Right cardiac atrium (tissue), 5 donors: Measurements from ENCODE around the gene PRELID1. TPM values are rescaled to one million over a fixed set of nuclear protein-coding genes. Genes with fewer than 3 reads are reported as not detected.
A peak's percentile ranks its signal among the peaks of the same experiment; 100 is the strongest.

Experiments
- ATAC-seq, 2 donors: fragments of 200-7000 bp; cut with Tn5 transposase; one replicate each; pipeline versions ENCODE4 v1.8.0 to v1.9.1; 2020; ENCODE audit warnings: moderate library complexity in 2 of 2, mild to moderate bottlenecking in 1 of 2
- DNase-seq, 3 donors: peaks; one replicate each; pipeline ENCODE4 v3.0.0-alpha.2; 2020
- H3K27ac ChIP-seq: one replicate; pipeline ENCODE4 v1.5.1; 2013; ENCODE audit warnings: mild to moderate bottlenecking, low read length, control low read depth, moderate library complexity
- H3K27me3 ChIP-seq: one replicate; pipeline ENCODE4 v1.6.1; 2013; ENCODE audit not compliant: control insufficient read depth, insufficient read depth
- H3K4me1 ChIP-seq: one replicate; pipeline ENCODE4 v1.6.1; 2013; ENCODE audit warnings: low read length; ENCODE audit not compliant: control insufficient read depth, insufficient read depth
- H3K4me3 ChIP-seq: one replicate; pipeline ENCODE4 v1.5.1; 2013; ENCODE audit warnings: low read length, control low read depth
- H3K9me3 ChIP-seq: one replicate; pipeline ENCODE4 v1.6.1; 2013; ENCODE audit warnings: low read length; ENCODE audit not compliant: control insufficient read depth
- WGBS: extraction: QIAGEN DNeasy Blood & Tissue Kit; methylation state at CpG from one replicate; pipeline ENCODE4 v1.1.7; 2013; 5-methylcytosine and 5-hydroxymethylcytosine counted together
- intact Hi-C, 4 donors: fragments of 100-400 bp; cut with DNase I; formaldehyde crosslinking; loops; one replicate each; pipeline versions ENCODE4 v1.11.0 to v1.14.0; 2022 to 2023
- polyA plus RNA-seq: library from polyadenylated mRNA; stranded (reverse); fragments of 200-250 nt; gene quantifications from one replicate; pipeline ENCODE4 v1.2.3, GENCODE V29; 2013
- total RNA-seq, 4 donors: library from RNA; stranded (reverse); fragmentation: NEBNext Ultra II Directional; extraction: Animal tissue kit (Norgen Biotek cat#: 25700); gene quantifications; one replicate each; pipeline ENCODE4 v1.2.1, GENCODE V29; 2021
- donor health status: healthy with polysubstance abuse.
- donor health status: DM: no; HTN: yes; CAD: no.
- donor health status: DM: no; HTN: no; CAD: no.
- donor health status: DM: no; HTN: yes; CAD: no; lungs with severe emphysema.
- donor health status: DM: yes; HTN: yes; CAD: no.

The PRELID1 gene
- total and polyA plus RNA-seq, 5 donors: 40.4 to 55.7 (median 44.1) TPM

DNA sequence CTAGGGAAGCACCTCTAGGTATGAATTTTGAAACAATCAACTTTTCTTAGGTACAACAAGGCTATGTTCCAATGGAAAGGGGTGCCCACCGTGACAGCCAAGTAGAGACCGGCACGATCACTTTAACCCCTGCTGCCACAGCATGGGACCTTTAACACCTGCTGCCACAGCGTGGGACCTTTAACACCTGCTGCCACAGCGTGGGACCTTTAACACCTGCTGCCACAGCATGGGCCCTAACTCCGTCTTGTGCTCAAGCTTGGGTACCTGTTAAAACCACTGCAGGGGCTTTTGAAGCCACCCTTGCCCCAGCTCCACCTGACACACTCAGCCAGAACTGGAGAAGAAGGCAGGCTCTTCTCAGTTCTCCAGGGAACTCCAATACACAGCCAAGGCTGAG is 26.3 kb downstream of the PRELID1 start:
- Histone ChIP-seq H3K4me3 (no peak overlapping the region), H3K9me3 (no peaks in the 10 kb centered on the region), H3K4me1 (no peaks in the 10 kb centered on the region), H3K27ac (no peak overlapping the region), H3K27me3 (no peaks in the 10 kb centered on the region)
- intact Hi-C loops: no loop called here
- WGBS: 86% methylated on average over 6 of the region's 6 CpGs
- ATAC-seq (no peak), DNase-seq (peak in 1 of 3 donors; percentile 32)

DNA sequence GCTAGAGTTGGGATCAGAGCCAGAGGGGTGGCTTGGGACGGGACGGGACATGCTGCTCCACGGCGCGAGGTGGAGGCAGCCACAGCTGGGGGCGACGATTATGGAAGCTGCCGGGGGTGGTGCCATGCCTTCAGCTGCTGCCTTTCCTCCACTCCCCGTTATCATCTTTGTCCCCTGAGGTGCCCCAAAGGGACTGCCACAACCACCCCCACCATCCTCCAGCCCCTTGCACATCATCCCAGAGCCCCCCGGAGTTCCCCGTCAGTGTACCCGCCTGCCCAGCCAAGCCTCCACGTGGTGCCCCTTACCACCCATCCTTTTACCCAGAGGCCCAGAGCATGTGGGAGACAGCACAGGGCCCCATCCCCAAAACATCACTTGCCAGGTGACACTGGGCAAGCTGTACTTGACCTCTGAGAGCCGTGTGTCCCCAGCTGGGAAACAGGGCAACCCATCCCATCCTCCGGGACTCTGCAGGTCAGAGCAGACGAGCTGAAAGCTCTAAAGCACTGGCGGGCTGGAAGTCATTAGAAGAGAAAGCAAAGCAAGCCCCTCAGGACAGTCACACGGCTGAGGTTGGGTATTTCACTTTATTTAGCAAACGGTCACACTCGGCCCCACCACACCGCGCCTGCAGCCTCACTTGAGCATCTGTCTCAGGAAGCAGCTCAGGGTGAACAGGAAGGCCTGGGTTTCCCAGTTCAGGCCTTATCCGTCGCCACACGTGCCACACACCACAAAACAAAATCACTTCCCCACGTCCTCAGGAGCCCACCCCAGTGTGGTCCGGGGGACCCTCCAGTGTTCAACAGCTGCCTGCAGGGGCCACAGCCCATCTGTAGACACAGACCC is 27.6 kb downstream of the PRELID1 start:
- H3K9me3 ChIP-seq: no peaks in the 10 kb centered on the region
- H3K27me3 ChIP-seq: no peaks in the 10 kb centered on the region
- no peak overlapping the region for H3K4me3 ChIP-seq
- ATAC-seq (no peak), DNase-seq (peak in 1 of 3 donors; percentile 57)
- no peak overlapping the region for H3K27ac ChIP-seq
- intact Hi-C loops: no loop called here
- WGBS: 77% methylated on average over 27 of the region's 27 CpGs
- H3K4me1 ChIP-seq: no peaks in the 10 kb centered on the region

DNA sequence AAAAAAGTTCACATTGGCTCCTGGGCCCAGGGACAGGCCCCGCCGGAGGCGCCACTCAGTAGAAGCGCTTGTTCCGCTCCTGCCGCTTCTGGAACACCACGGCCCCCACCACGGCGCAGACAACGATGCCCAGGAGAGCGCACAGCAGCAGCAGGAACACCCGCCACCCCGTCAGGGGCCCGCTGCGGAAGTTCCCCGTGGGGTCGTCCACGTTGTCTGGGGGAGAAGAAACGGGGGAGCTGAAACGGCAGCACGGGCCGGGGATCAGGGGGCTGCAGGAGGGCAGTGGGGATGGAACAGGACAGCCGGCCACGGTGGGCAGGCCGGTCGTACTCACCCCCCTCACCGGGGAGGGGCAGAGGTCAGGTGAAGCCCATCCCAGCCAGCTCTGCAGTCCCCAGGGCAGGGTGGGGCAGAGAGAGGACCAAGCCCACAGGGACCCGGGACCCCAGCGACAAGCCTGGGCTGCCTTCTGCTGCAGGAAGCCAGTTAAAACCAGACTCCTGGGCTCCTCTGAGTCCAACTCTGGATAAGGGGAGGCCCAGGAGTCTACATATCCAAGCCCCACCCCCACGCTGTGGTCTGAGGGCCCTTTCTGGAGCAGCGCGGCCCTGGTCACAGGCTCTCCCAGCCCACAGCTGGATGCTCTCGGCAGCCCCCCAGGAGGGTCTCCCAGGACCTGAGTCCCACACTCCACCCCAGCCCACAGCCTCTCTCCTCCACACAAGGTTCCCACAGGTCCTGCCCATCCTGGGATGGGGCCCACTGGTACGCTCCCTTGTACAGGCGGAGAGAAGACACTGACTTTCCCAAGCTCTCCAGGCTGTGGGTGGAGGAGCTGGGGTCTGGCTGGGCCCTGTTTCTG is 28.7 kb downstream of the PRELID1 start:
- Histone ChIP-seq H3K27me3 (no peaks in the 10 kb centered on the region), H3K4me1 (no peaks in the 10 kb centered on the region), H3K4me3 (no peak overlapping the region), H3K27ac (no peak overlapping the region), H3K9me3 (no peaks in the 10 kb centered on the region)
- intact Hi-C loops: no loop called here
- ATAC-seq: no peak
- 90% methylated on average over 35 of the region's 35 CpGs for WGBS
- peak in 1 of 3 donors; percentile 66 for DNase-seq

DNA sequence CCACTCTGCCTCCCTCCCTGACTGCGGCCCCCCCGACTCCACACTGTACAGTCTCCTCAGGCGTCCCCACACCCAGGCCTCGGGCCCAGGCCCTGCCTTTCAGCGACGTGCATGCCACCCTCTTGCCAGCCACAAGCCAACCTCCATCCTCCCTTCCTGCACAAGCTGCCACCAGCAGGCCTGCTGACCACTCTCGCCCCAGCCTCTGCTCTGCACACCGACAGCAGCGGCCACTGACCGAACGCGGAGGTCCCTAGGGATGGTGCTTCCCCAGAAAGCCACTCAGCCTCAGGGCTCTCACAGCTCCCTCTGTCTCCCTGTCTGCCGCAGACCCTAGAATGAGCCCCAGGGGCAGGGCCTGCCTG is 29.3 kb downstream of the PRELID1 start:
- Histone ChIP-seq H3K9me3 (no peaks in the 10 kb centered on the region), H3K27ac (no peak overlapping the region), H3K27me3 (no peaks in the 10 kb centered on the region), H3K4me1 (no peaks in the 10 kb centered on the region), H3K4me3 (no peak overlapping the region)
- ATAC-seq (no peak), DNase-seq (no peak)
- intact Hi-C loops: no loop called here
- 88% methylated on average over 13 of the region's 13 CpGs for WGBS

DNA sequence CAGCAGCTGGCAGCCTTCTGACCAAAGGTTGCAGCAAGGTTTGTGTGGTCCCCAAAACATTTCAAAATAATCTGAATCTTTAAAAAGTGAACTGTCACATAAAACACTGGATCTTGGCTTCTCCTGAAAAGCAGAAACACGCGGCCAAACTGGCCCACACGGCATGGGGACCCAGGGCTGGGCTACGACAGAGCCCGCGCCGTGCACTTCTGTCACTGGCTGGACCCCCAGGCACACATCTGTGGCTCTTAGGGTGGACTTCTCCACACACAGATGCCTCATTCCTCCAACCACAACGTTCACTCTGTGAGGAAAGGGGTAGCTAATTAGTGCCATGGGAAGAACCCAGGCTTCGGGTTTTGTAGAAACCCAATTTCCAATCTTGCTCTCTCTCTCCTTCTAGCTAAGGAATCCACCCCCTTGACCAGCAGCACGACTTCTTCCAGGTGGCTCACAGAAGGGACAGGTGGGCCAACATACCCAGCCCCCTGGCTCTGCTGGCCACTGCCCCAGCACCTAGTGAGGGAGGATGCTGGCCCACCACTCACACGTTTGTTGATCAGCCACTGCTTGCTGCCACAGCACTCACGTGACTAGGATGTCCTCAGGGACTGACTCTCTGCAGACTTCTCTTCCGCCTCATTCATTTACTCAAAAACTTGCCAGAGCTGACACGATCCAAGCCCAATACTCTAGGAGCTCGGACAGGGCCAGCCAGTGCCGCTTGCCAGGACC is 30.0 kb downstream of the PRELID1 start:
- Histone ChIP-seq H3K9me3 (no peaks in the 10 kb centered on the region), H3K27me3 (no peaks in the 10 kb centered on the region), H3K27ac (no peak overlapping the region), H3K4me3 (no peak overlapping the region), H3K4me1 (no peaks in the 10 kb centered on the region)
- WGBS: 88% methylated on average over 16 of the region's 16 CpGs
- intact Hi-C loops: no loop called here
- no peak for ATAC-seq
- DNase-seq: peak in 1 of 3 donors; percentile 31

DNA sequence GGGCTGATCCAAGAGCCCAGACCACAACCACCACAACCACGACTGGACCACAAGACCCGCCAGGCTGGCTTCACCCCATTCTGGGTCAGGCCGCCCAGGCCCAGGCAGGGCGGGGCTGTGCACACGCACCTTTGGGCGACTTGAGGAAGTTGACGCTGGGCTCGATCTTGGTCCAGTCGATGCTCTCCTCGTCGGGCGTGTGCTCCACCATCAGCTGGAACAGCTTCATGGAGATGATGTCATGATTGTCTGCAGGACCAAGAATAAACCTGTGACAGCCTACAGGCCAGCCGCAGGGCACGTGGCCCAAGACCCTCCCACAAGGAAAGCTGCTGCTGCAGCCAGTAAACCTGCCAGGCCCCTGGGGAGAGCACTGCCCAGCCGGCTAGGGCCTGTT is 30.6 kb downstream of the PRELID1 start:
- DNase-seq (peak in 1 of 3 donors; percentile 45), ATAC-seq (no peak)
- Histone ChIP-seq H3K9me3 (no peaks in the 10 kb centered on the region), H3K27me3 (no peaks in the 10 kb centered on the region), H3K4me3 (no peak overlapping the region), H3K4me1 (no peaks in the 10 kb centered on the region), H3K27ac (no peak overlapping the region)
- 82% methylated on average over 15 of the region's 15 CpGs for WGBS
- intact Hi-C loops: no loop called here

DNA sequence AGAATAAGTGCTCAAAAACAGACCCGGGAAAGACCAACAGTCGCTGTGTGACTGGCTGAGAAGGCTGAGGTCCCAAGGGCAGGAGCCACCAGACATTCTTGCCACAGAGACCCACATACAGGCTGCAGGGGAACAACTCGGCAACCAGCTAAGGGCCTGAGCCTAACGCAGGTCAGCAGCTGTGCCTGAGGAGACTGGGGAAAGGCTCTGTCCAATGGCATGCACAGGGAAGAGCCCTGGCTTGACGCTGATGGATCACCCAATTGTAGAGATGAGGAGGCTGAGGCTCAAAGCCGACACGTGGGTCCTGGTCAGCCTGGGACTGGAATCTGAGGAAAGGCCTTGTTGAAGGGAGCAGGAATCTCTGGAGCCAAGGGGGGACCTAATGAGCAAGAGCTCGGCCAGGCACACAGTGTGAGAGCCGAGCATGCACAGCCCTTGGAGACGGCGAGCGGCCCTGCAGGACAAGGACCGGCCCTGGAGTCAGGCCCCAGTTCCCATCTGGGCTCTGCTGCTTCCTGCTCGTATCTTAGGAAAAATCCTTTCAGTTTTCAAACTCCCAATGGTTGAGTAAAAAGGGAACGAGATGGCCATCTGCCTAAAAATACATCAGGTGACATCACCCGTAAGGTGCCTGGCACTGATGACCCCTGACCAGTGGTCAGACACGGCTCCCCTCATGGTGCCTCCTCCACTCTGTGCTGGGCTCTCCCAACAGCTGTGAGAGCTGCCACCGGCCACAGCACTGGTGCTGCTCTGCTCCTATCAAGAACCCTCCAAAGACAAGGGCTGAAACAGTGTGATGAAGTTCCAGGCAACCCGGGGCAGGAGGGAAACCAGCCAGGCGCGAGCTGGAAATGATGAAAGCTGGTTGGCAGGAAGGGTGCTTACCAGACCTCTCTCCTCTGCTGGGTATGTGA is 31.4 kb downstream of the PRELID1 start:
- WGBS: 79% methylated on average over 21 of the region's 21 CpGs
- ATAC-seq: peak; percentile 44 to 60
- no peaks in the 10 kb centered on the region for H3K9me3 ChIP-seq
- intact Hi-C loops: no loop called here
- H3K27me3 ChIP-seq: no peaks in the 10 kb centered on the region
- no peak overlapping the region for H3K27ac ChIP-seq
- DNase-seq: peak in 2 of 3 donors; percentile 69 to 71
- H3K4me3 ChIP-seq: no peak overlapping the region
- no peaks in the 10 kb centered on the region for H3K4me1 ChIP-seq

DNA sequence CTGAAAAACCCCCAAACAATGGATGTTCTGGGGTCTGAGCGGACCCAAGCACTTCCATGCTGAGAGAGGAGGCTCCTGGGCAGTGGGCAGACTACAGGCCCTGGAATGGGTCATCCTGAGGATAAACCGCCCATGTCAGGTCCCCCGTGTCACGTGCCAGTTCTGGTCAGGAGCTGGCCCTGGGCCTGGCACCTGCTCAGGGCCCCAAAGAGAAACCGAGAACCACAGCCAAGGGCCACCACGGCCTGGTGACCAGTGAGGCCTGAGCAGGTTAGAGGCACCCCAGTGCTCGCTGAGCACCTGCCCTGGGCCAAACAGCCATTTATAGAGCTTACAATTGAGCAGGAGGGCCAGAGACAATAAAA is 32.1 kb downstream of the PRELID1 start:
- H3K27me3 ChIP-seq: no peaks in the 10 kb centered on the region
- no peaks in the 10 kb centered on the region for H3K4me1 ChIP-seq
- ATAC-seq (peak; percentile 3 to 10), DNase-seq (peak in 1 of 3 donors; percentile 60)
- H3K4me3 ChIP-seq: no peak overlapping the region
- 74% methylated on average over 7 of the region's 7 CpGs for WGBS
- H3K27ac ChIP-seq: no peak overlapping the region
- no peaks in the 10 kb centered on the region for H3K9me3 ChIP-seq
- intact Hi-C loops: no loop called here

DNA sequence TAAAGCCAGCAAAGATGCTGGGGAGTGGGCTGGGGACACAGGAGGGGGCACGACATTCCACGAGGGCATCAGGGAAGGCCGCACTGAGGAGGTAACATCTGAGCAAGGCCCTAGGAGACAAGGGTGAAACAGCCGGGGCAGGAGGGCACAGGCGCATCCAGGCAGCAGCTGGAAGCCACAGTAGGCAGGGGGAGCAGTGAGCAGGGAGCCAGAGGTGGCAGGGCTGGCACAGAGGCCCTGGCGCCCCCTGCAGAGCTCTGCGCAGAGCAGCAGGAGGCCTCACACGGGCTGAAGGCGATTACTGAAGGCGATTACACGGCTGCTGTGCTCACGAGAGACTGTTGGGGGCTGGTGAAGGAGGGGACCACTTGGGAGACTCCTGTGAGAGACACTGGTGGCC is 32.5 kb downstream of the PRELID1 start:
- WGBS: 70% methylated on average over 12 of the region's 12 CpGs
- Histone ChIP-seq H3K27ac (no peak overlapping the region), H3K9me3 (no peaks in the 10 kb centered on the region), H3K4me3 (no peak overlapping the region), H3K4me1 (no peaks in the 10 kb centered on the region), H3K27me3 (no peaks in the 10 kb centered on the region)
- DNase-seq (peak in 1 of 3 donors; percentile 27), ATAC-seq (no peak)
- intact Hi-C loops: no loop called here
